Measurements from ENCODE around the gene F5.

The F5 gene

GRCh38 chr1:169610858-169611257 lies 24.6 kb upstream of the F5 start:
- TF ChIP-seq LEF1 (IDR thresholded peaks at IDR 0.05; ENCODE audit: borderline replicate concordance) (no peak), FOXK2 (IDR thresholded peaks at IDR 0.05) (no peak), PKNOX1 (IDR thresholded peaks at IDR 0.05) (no peak), SUZ12 (IDR thresholded peaks at IDR 0.05) (no peak), ARNT (IDR thresholded peaks at IDR 0.05) (no peak), TARDBP (IDR thresholded peaks at IDR 0.05) (no peak), BHLHE40 (IDR thresholded peaks at IDR 0.05; ENCODE audit: borderline replicate concordance) (no peak)
- POLR2A ChIA-PET, result no interaction called here
- no peak for DNase-seq (ENCODE audit: extremely low spot score)
- CTCF ChIA-PET, result no interaction called here

GRCh38 chr1:169610108-169610507 lies 23.8 kb upstream of the F5 start:
- no peak for DNase-seq (ENCODE audit: extremely low spot score)
- POLR2A ChIA-PET, result no interaction called here
- CTCF ChIA-PET, result no interaction called here

GRCh38 chr1:169608226-169608625 lies 21.9 kb upstream of the F5 start:
- ChIA-PET CTCF (no interaction called here), POLR2A (no interaction called here)
- TF ChIP-seq ARNT (IDR thresholded peaks at IDR 0.05), result no peak
- no peak for TF ChIP-seq BHLHE40 (IDR thresholded peaks at IDR 0.05; ENCODE audit: borderline replicate concordance)
- no peak for TF ChIP-seq FOXA1 (IDR thresholded peaks at IDR 0.05)
- no peak for TF ChIP-seq L3MBTL2 (conservative IDR thresholded peaks at IDR 0.05)
- TF ChIP-seq ELF4 (IDR thresholded peaks at IDR 0.05), result no peak
- TF ChIP-seq NFRKB (IDR thresholded peaks at IDR 0.05), result no peak
- no peak for TF ChIP-seq ZNF384 (IDR thresholded peaks at IDR 0.05)
- no peak for TF ChIP-seq TARDBP (IDR thresholded peaks at IDR 0.05)
- TF ChIP-seq PKNOX1 (IDR thresholded peaks at IDR 0.05), result no peak
- TF ChIP-seq HDGF (IDR thresholded peaks at IDR 0.05; ENCODE audit: borderline replicate concordance), result no peak
- no peak for DNase-seq (ENCODE audit: extremely low spot score)

More at GRCh38 chr1:169610108-169610507, 23.8 kb upstream of the F5 start:
- no peak for TF ChIP-seq ZNF384 (IDR thresholded peaks at IDR 0.05)
- TF ChIP-seq TARDBP (IDR thresholded peaks at IDR 0.05), result no peak
- TF ChIP-seq FOXA1 (IDR thresholded peaks at IDR 0.05), result no peak
- no peak for TF ChIP-seq PKNOX1 (IDR thresholded peaks at IDR 0.05)
- no peak for TF ChIP-seq NFRKB (IDR thresholded peaks at IDR 0.05)
- TF ChIP-seq L3MBTL2 (conservative IDR thresholded peaks at IDR 0.05), result no peak
- TF ChIP-seq FOXK2 (IDR thresholded peaks at IDR 0.05), result no peak
- no peak for TF ChIP-seq SUZ12 (IDR thresholded peaks at IDR 0.05)
- no peak for TF ChIP-seq SP1 (IDR thresholded peaks at IDR 0.05)
- TF ChIP-seq HDGF (IDR thresholded peaks at IDR 0.05; ENCODE audit: borderline replicate concordance), result no peak
- no peak for TF ChIP-seq ELF4 (IDR thresholded peaks at IDR 0.05)
- no peak for TF ChIP-seq CTBP1 (IDR thresholded peaks at IDR 0.05; ENCODE audit: borderline replicate concordance)

- no peak for DNase-seq (ENCODE audit: extremely low spot score)
- POLR2A ChIA-PET, result no interaction called here
- no peak for TF ChIP-seq ARNT (IDR thresholded peaks at IDR 0.05)
- TF ChIP-seq TARDBP (IDR thresholded peaks at IDR 0.05), result no peak
- no peak for TF ChIP-seq ELF4 (IDR thresholded peaks at IDR 0.05)
- TF ChIP-seq FOXM1 (IDR thresholded peaks at IDR 0.05; ENCODE audit: borderline replicate concordance), result no peak
- TF ChIP-seq LEF1 (IDR thresholded peaks at IDR 0.05; ENCODE audit: borderline replicate concordance), result no peak
- no peak for TF ChIP-seq SUZ12 (IDR thresholded peaks at IDR 0.05)
- TF ChIP-seq L3MBTL2 (conservative IDR thresholded peaks at IDR 0.05), result no peak
- TF ChIP-seq SP1 (IDR thresholded peaks at IDR 0.05), result no peak
- no peak for TF ChIP-seq PKNOX1 (IDR thresholded peaks at IDR 0.05)
- no peak for TF ChIP-seq FOXA1 (IDR thresholded peaks at IDR 0.05)
- no peak for TF ChIP-seq BHLHE40 (IDR thresholded peaks at IDR 0.05; ENCODE audit: borderline replicate concordance)
- no peak for TF ChIP-seq HDGF (IDR thresholded peaks at IDR 0.05; ENCODE audit: borderline replicate concordance)
- no peak for TF ChIP-seq NFRKB (IDR thresholded peaks at IDR 0.05)
- CTCF ChIA-PET, result no interaction called here
These were observed 18.7 kb upstream of the F5 start for GRCh38 chr1:169604781-169605560.

GRCh38 chr1:169601096-169601881 lies 15.0 kb upstream of the F5 start:
- peak; percentile 35 for DNase-seq (ENCODE audit: extremely low spot score)
- ChIA-PET POLR2A (no interaction called here), CTCF (interaction anchor here (0.8 to 1.8 kb wide), 4 partner anchors 36 to 208 kb away, joined by 3 to 7 read pairs (median 4); no protein-coding TSS in a partner anchor)
- TF ChIP-seq ELF4 (IDR thresholded peaks at IDR 0.05), result no peak
- TF ChIP-seq FOXA1 (IDR thresholded peaks at IDR 0.05), result no peak
- no peak for TF ChIP-seq BHLHE40 (IDR thresholded peaks at IDR 0.05; ENCODE audit: borderline replicate concordance)
- TF ChIP-seq TARDBP (IDR thresholded peaks at IDR 0.05), result no peak
- no peak for TF ChIP-seq LEF1 (IDR thresholded peaks at IDR 0.05; ENCODE audit: borderline replicate concordance)
- TF ChIP-seq FOXK2 (IDR thresholded peaks at IDR 0.05), result no peak
- TF ChIP-seq ARNT (IDR thresholded peaks at IDR 0.05), result no peak
- no peak for TF ChIP-seq L3MBTL2 (conservative IDR thresholded peaks at IDR 0.05)
- no peak for TF ChIP-seq NFRKB (IDR thresholded peaks at IDR 0.05)
- no peak for TF ChIP-seq FOXM1 (IDR thresholded peaks at IDR 0.05; ENCODE audit: borderline replicate concordance)
- TF ChIP-seq PKNOX1 (IDR thresholded peaks at IDR 0.05), result no peak
- TF ChIP-seq SP1 (IDR thresholded peaks at IDR 0.05), result no peak
